Measurements from ENCODE around the gene CD247.

GRCh38 chr1:167429612-167430011 lies 88.7 kb downstream of the CD247 start:
- TF ChIP-seq CTCF (IDR thresholded peaks at IDR 0.05; ENCODE audit: low read depth, low read length) (no peak), POLR2A (IDR thresholded peaks at IDR 0.05; ENCODE audit: extremely low read depth, insufficient read length) (no peak), MYC (IDR thresholded peaks at IDR 0.05; ENCODE audit: low read depth, low read length) (no peak), MAX (IDR thresholded peaks at IDR 0.05; ENCODE audit: low read depth, low read length) (no peak)

Data from NB4 (cell line).